Activated CD4-positive, alpha-beta T cell treated with anti-CD3 and anti-CD28 coated beads, Interleukin-2, amount 10 ng/mL, durations not matched to agents 7 days and 5 days (primary cell): ENCODE results near the gene MCOLN2. TPM values are rescaled to one million over a fixed set of nuclear protein-coding genes. Genes with fewer than 3 reads are reported as not detected.

Experiments
- CTCF ChIA-PET: fragments of 350-600 bp; sonication (Branson Sonifier 250); formaldehyde crosslinking; loops from one replicate; lab custom pipeline; 2021; ENCODE audit warnings: antibody characterized with exemption; lab: Charles Lee
- POLR2A ChIA-PET: fragments of 350-600 bp; sonication (Branson Sonifier 250); formaldehyde crosslinking; loops from one replicate; lab custom pipeline; 2021; ENCODE audit warnings: antibody characterized with exemption; lab: Charles Lee
- DNase-seq: peaks from one replicate; pipeline ENCODE4 v3.0.0-alpha.2; 2020
- H3K27ac Mint-ChIP-seq: one replicate; pipeline ENCODE4 v1.8.0; 2021; ENCODE audit warnings: mild to moderate bottlenecking, moderate library complexity, mixed read lengths
- H3K27me3 Mint-ChIP-seq: one replicate; pipeline ENCODE4 v1.8.0; 2021; ENCODE audit warnings: mixed read lengths
- H3K36me3 Mint-ChIP-seq: one replicate; pipeline ENCODE4 v1.8.0; 2021; ENCODE audit warnings: low read depth, mixed read lengths
- H3K4me1 Mint-ChIP-seq: one replicate; pipeline ENCODE4 v1.8.0; 2021; ENCODE audit warnings: mixed read lengths
- H3K4me3 Mint-ChIP-seq: one replicate; pipeline ENCODE4 v1.8.0; 2021; ENCODE audit warnings: mild to moderate bottlenecking, moderate library complexity, mixed read lengths
- H3K9me3 Mint-ChIP-seq: one replicate; pipeline ENCODE4 v1.8.0; 2021; ENCODE audit warnings: mixed read lengths
- total RNA-seq, 2 experiments: library from RNA; stranded (reverse); gene quantifications; one replicate each; pipeline ENCODE4 v1.2.3, GENCODE V29; 2021

Gene MCOLN2
- total RNA-seq, 2 experiments from 2014 or later: 15.0 to 15.4 TPM

- Mint-ChIP-seq H3K36me3 (peaks cover 34% of the 10 kb centered on the region), H3K4me1 (peaks cover 60% of the 10 kb centered on the region), H3K27me3 (peaks cover 2% of the 10 kb centered on the region), H3K9me3 (peaks cover 6% of the 10 kb centered on the region), H3K4me3 (no peak overlapping the region), H3K27ac (peak overlapping the region; percentile 93)
- CTCF ChIA-PET: interaction anchor here (1.0 to 2.2 kb wide), 5 partner anchors 17 to 285 kb away, joined by 3 to 7 read pairs (median 4); no protein-coding TSS in a partner anchor
- DNase-seq: no peak
- POLR2A ChIA-PET: no interaction called here
Observed at GRCh38 chr1:84973498-84974334, 23.2 kb downstream of the MCOLN2 start.

- CTCF ChIA-PET: interaction anchor here (0.8 to 2.2 kb wide), 8 partner anchors 11 to 286 kb away, joined by 3 to 7 read pairs (median 3); no protein-coding TSS in a partner anchor
- H3K36me3 Mint-ChIP-seq: peaks cover 30% of the 10 kb centered on the region
- H3K9me3 Mint-ChIP-seq: peaks cover 6% of the 10 kb centered on the region
- H3K27me3 Mint-ChIP-seq: no peaks in the 10 kb centered on the region
- H3K4me3 Mint-ChIP-seq: peak overlapping the region; percentile 56
- POLR2A ChIA-PET: no interaction called here
- peaks cover 56% of the 10 kb centered on the region for H3K4me1 Mint-ChIP-seq
- H3K27ac Mint-ChIP-seq: peak overlapping the region; percentile 93
- no peak for DNase-seq
Observed at GRCh38 chr1:84972377-84972987, 24.4 kb downstream of the MCOLN2 start.

GRCh38 chr1:84971957-84972356, 25.0 kb downstream of the MCOLN2 start:
- DNase-seq: no peak
- H3K9me3 Mint-ChIP-seq: peaks cover 4% of the 10 kb centered on the region
- H3K27me3 Mint-ChIP-seq: no peaks in the 10 kb centered on the region
- peak overlapping the region; percentile 56 for H3K4me3 Mint-ChIP-seq
- ChIA-PET CTCF (interaction anchor here (0.8 to 2.2 kb wide), 8 partner anchors 11 to 288 kb away, joined by 3 to 7 read pairs (median 4); partner anchors contain the start of gene C1orf52), POLR2A (no interaction called here)
- peaks cover 29% of the 10 kb centered on the region for H3K36me3 Mint-ChIP-seq
- peak overlapping the region; percentile 93 for H3K27ac Mint-ChIP-seq
- peaks cover 56% of the 10 kb centered on the region for H3K4me1 Mint-ChIP-seq

GRCh38 chr1:84969489-84970250, 27.2 kb downstream of the MCOLN2 start:
- H3K27ac Mint-ChIP-seq: peak overlapping the region; percentile 33
- CTCF ChIA-PET: interaction anchor here (1.0 kb wide), 1 partner anchor 11 kb away, joined by 3 read pairs; no protein-coding TSS in a partner anchor
- H3K4me3 Mint-ChIP-seq: no peak overlapping the region

GRCh38 chr1:84968865-84969264, 28.0 kb downstream of the MCOLN2 start:
- Mint-ChIP-seq H3K9me3 (peaks cover 4% of the 10 kb centered on the region), H3K4me1 (peaks cover 40% of the 10 kb centered on the region), H3K4me3 (no peak overlapping the region), H3K36me3 (peaks cover 23% of the 10 kb centered on the region), H3K27ac (no peak overlapping the region), H3K27me3 (no peaks in the 10 kb centered on the region)
- POLR2A ChIA-PET: no interaction called here
- CTCF ChIA-PET: interaction anchor here (1.0 kb wide), 1 partner anchor 11 kb away, joined by 3 read pairs; no protein-coding TSS in a partner anchor
- DNase-seq: no peak

More at GRCh38 chr1:84969489-84970250, 27.2 kb downstream of the MCOLN2 start:
- Mint-ChIP-seq H3K27me3 (no peaks in the 10 kb centered on the region), H3K4me1 (peaks cover 46% of the 10 kb centered on the region), H3K9me3 (peaks cover 4% of the 10 kb centered on the region), H3K36me3 (peaks cover 23% of the 10 kb centered on the region)
- no peak for DNase-seq
- POLR2A ChIA-PET: no interaction called here

GRCh38 chr1:84968101-84968500, 28.8 kb downstream of the MCOLN2 start:
- H3K36me3 Mint-ChIP-seq: peaks cover 25% of the 10 kb centered on the region
- CTCF ChIA-PET: no interaction called here
- POLR2A ChIA-PET: no interaction called here
- peaks cover 4% of the 10 kb centered on the region for H3K9me3 Mint-ChIP-seq
- H3K27ac Mint-ChIP-seq: no peak overlapping the region
- H3K4me3 Mint-ChIP-seq: no peak overlapping the region
- H3K27me3 Mint-ChIP-seq: no peaks in the 10 kb centered on the region
- peaks cover 33% of the 10 kb centered on the region for H3K4me1 Mint-ChIP-seq
- no peak for DNase-seq

- peaks cover 4% of the 10 kb centered on the region for H3K9me3 Mint-ChIP-seq
- no peaks in the 10 kb centered on the region for H3K27me3 Mint-ChIP-seq
- peaks cover 28% of the 10 kb centered on the region for H3K4me1 Mint-ChIP-seq
- H3K36me3 Mint-ChIP-seq: peaks cover 27% of the 10 kb centered on the region
- CTCF ChIA-PET: no interaction called here
- H3K27ac Mint-ChIP-seq: no peak overlapping the region
- no peak for DNase-seq
- H3K4me3 Mint-ChIP-seq: no peak overlapping the region
- POLR2A ChIA-PET: no interaction called here
Observed at GRCh38 chr1:84967666-84968065, 29.2 kb downstream of the MCOLN2 start.

- Mint-ChIP-seq H3K4me1 (peaks cover 13% of the 10 kb centered on the region), H3K27ac (no peak overlapping the region), H3K27me3 (no peaks in the 10 kb centered on the region), H3K36me3 (peaks cover 16% of the 10 kb centered on the region), H3K9me3 (no peaks in the 10 kb centered on the region), H3K4me3 (no peak overlapping the region)
- ChIA-PET CTCF (no interaction called here), POLR2A (interaction anchor here (0.5 kb wide), 1 partner anchor 43 kb away, joined by 3 read pairs; no protein-coding TSS in a partner anchor)
- no peak for DNase-seq
Observed at GRCh38 chr1:84963021-84963420, 33.9 kb downstream of the MCOLN2 start.

GRCh38 chr1:84961316-84961715, 35.6 kb downstream of the MCOLN2 start:
- Mint-ChIP-seq H3K9me3 (no peaks in the 10 kb centered on the region), H3K4me3 (no peak overlapping the region), H3K36me3 (peaks cover 31% of the 10 kb centered on the region), H3K4me1 (peaks cover 20% of the 10 kb centered on the region), H3K27me3 (no peaks in the 10 kb centered on the region), H3K27ac (no peak overlapping the region)
- DNase-seq: no peak
- ChIA-PET POLR2A (no interaction called here), CTCF (interaction anchor here (2.3 to 2.8 kb wide), 2 partner anchors 11 to 17 kb away, joined by 7 to 13 read pairs; no protein-coding TSS in a partner anchor)

- no peak overlapping the region for H3K27ac Mint-ChIP-seq
Observed at GRCh38 chr1:84960371-84960770, 36.5 kb downstream of the MCOLN2 start.

GRCh38 chr1:84959294-84959693, 37.6 kb downstream of the MCOLN2 start:
- Mint-ChIP-seq H3K27ac (peak overlapping the region; percentile 27), H3K4me1 (peaks cover 20% of the 10 kb centered on the region), H3K4me3 (no peak overlapping the region), H3K9me3 (peaks cover 4% of the 10 kb centered on the region), H3K27me3 (no peaks in the 10 kb centered on the region), H3K36me3 (peaks cover 44% of the 10 kb centered on the region)
- DNase-seq: peak; percentile 47
- ChIA-PET CTCF (interaction anchor here (1.1 to 2.8 kb wide), 4 partner anchors 13 to 300 kb away, joined by 3 to 13 read pairs (median 6); partner anchors contain the start of gene C1orf52), POLR2A (no interaction called here)

More at GRCh38 chr1:84960371-84960770, 36.5 kb downstream of the MCOLN2 start:
- ChIA-PET CTCF (interaction anchor here (0.5 to 2.8 kb wide), 5 partner anchors 12 to 1428 kb away, joined by 3 to 13 read pairs (median 7); partner anchors contain the start of gene C1orf52), POLR2A (no interaction called here)
- Mint-ChIP-seq H3K4me3 (no peak overlapping the region), H3K27me3 (no peaks in the 10 kb centered on the region), H3K4me1 (peaks cover 20% of the 10 kb centered on the region), H3K36me3 (peaks cover 34% of the 10 kb centered on the region), H3K9me3 (no peaks in the 10 kb centered on the region)
- DNase-seq: no peak

GRCh38 chr1:84957966-84958365, 38.9 kb downstream of the MCOLN2 start:
- no peaks in the 10 kb centered on the region for H3K27me3 Mint-ChIP-seq

More at GRCh38 chr1:84957966-84958365, 38.9 kb downstream of the MCOLN2 start:
- ChIA-PET POLR2A (no interaction called here), CTCF (interaction anchor here (0.8 to 2.8 kb wide), 5 partner anchors 10 to 244 kb away, joined by 3 to 14 read pairs (median 4); no protein-coding TSS in a partner anchor)
- DNase-seq: no peak
- peaks cover 20% of the 10 kb centered on the region for H3K4me1 Mint-ChIP-seq
- peaks cover 40% of the 10 kb centered on the region for H3K36me3 Mint-ChIP-seq
- peaks cover 4% of the 10 kb centered on the region for H3K9me3 Mint-ChIP-seq
- H3K27ac Mint-ChIP-seq: no peak overlapping the region
- no peak overlapping the region for H3K4me3 Mint-ChIP-seq
